Measurements from ENCODE around the gene RAET1G.

RAET1G gene

DNA sequence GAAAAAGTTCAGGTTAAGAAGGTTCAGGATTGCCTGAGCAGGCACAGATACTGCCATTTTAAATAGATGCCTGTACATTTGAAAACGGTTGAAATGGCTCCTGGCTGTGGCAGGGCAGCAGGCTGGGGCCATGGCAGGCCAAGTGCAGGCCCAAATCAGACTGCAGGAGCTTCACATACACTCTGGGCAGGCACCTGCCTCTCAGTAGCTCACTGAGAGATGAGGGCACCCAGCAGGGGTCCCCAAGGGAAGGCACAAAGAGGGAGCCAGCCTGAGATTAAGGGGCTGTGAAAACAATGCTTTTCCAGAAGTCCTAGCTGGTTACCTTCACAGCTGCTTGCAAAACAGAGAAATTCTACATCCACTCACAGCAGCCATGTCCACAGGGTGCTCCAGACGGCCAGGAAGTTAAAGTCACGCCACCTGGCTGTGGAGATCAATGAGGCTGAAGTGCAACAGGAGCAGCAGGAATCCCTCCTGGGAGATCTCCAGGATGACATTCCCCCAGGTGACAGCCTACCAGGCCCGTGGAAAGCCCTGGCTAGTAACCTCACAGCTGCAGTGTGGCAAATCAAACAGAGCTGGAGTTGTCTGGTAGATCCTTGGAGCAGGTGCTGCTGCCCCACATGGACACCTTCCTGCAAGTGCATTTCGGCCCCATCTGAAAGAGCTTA, 18.8 kb downstream of the RAET1G start:
- H3K36me3 ChIP-seq (ENCODE audit: insufficient read depth, insufficient read length, low read length): no peaks in the 10 kb centered on the region
- H3K4me1 ChIP-seq (ENCODE audit: insufficient read depth, insufficient read length): peaks cover 5% of the 10 kb centered on the region
- peaks cover 12% of the 10 kb centered on the region; the same call in 1 of the 2 replicates for H3K9me3 ChIP-seq (ENCODE audit: insufficient read depth, low read length)
- no peak for DNase-seq (ENCODE audit: low read depth, low spot score)
- no peak overlapping the region for H3K9ac ChIP-seq (ENCODE audit: insufficient read length, low read depth)
- TF ChIP-seq SUZ12 (IDR thresholded peaks at IDR 0.05; ENCODE audit: extremely low read depth, insufficient read depth, insufficient read length) (no peak), YY1 (IDR thresholded peaks at IDR 0.05; ENCODE audit: insufficient read depth, insufficient read length) (no peak), ZNF274 (IDR thresholded peaks at IDR 0.05; ENCODE audit: low read depth, low read length) (no peak)
- no peak overlapping the region for H3K4me3 ChIP-seq (ENCODE audit: insufficient read length, low read depth)
- H3K27me3 ChIP-seq (ENCODE audit: insufficient read depth, insufficient read length): no peaks in the 10 kb centered on the region

DNA sequence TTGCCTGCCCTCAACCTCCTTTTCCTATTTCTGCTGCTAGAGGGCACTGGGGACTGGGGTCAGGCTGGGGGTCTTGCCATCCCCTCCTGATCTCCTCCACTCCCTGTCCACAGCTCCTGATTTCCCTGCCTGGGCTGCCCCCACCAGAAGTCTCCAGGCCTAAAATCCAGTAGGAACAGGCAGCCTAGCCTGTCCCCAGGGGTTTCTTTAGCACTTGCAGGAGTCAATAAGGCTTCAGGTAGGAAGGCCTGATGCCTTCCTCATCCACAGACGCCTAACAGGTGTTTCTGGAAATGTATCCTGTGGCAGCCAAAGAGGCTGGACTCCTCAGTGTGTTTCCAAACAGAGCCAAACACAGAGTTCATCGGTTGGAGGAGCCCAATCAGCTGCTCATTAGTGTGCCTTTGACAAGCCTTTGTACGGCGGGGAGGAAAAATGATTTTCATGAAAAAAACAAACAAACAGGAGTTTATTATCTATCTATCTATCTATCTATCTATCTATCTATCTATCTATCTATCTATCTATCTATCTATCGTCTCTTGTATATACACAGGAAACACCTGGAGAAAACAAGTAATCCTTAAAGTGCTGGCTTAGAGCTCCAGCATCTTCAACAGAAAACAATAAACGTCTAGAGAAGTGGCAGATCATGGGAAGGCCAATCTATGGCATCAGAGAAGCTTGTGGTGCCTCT, 21.3 kb downstream of the RAET1G start:
- Histone ChIP-seq H3K9ac (ENCODE audit: insufficient read length, low read depth) (no peak overlapping the region), H3K36me3 (ENCODE audit: insufficient read depth, insufficient read length, low read length) (no peaks in the 10 kb centered on the region), H3K9me3 (ENCODE audit: insufficient read depth, low read length) (no peaks in the 10 kb centered on the region), H3K4me3 (ENCODE audit: insufficient read length, low read depth) (no peak overlapping the region), H3K27me3 (ENCODE audit: insufficient read depth, insufficient read length) (no peaks in the 10 kb centered on the region), H3K4me1 (ENCODE audit: insufficient read depth, insufficient read length) (peaks cover 5% of the 10 kb centered on the region)
- no peak for DNase-seq (ENCODE audit: low read depth, low spot score)
- TF ChIP-seq SUZ12 (IDR thresholded peaks at IDR 0.05; ENCODE audit: extremely low read depth, insufficient read depth, insufficient read length): no peak
- no peak for TF ChIP-seq ZNF274 (IDR thresholded peaks at IDR 0.05; ENCODE audit: low read depth, low read length)
- no peak for TF ChIP-seq YY1 (IDR thresholded peaks at IDR 0.05; ENCODE audit: insufficient read depth, insufficient read length)

DNA sequence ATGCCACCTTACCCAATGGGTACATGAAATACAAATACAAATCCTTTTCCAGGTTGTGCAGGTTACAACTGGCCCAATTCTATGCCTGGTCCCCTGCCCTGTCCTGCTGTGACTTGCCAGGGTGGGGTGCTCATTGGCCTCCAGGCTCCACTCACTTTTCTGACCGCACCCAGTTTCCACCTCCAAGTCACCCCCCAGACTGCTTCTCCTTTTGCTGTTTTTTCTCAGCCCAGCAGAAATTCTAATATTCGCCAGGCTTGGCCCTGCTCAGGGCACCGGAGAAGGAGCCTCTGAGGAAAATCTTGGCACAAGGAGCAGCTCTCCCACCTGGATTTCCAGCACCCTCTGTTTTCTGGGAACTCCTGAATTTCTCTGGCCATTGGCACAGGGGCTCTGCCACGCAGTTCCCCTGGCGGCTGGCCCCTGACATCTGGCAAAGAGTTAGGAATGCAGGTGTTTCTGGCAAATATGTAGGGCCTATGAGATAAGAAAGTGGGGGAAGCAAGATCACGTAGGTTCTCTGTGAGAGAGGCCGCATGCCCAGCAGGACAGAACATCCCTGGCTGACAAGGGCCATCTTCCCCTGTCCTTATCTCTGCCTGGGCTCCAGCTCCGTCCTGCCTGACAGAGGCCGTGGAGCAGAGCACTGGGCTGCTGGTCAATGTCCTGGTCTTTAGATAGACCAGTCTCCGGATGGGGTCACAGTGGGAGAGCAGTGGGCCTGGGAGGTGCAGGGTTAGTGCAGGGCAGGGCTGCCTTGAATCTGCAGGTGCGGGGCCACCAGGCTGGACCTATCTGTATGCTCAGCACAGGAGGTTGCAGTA, 22.1 kb downstream of the RAET1G start:
- TF ChIP-seq SUZ12 (IDR thresholded peaks at IDR 0.05; ENCODE audit: extremely low read depth, insufficient read depth, insufficient read length) (no peak), YY1 (IDR thresholded peaks at IDR 0.05; ENCODE audit: insufficient read depth, insufficient read length) (no peak), ZNF274 (IDR thresholded peaks at IDR 0.05; ENCODE audit: low read depth, low read length) (no peak)
- Histone ChIP-seq H3K9ac (ENCODE audit: insufficient read length, low read depth) (no peak overlapping the region), H3K9me3 (ENCODE audit: insufficient read depth, low read length) (no peaks in the 10 kb centered on the region), H3K36me3 (ENCODE audit: insufficient read depth, insufficient read length, low read length) (no peaks in the 10 kb centered on the region), H3K27me3 (ENCODE audit: insufficient read depth, insufficient read length) (no peaks in the 10 kb centered on the region), H3K4me1 (ENCODE audit: insufficient read depth, insufficient read length) (peaks cover 5% of the 10 kb centered on the region), H3K4me3 (ENCODE audit: insufficient read length, low read depth) (no peak overlapping the region)
- no peak for DNase-seq (ENCODE audit: low read depth, low spot score)

DNA sequence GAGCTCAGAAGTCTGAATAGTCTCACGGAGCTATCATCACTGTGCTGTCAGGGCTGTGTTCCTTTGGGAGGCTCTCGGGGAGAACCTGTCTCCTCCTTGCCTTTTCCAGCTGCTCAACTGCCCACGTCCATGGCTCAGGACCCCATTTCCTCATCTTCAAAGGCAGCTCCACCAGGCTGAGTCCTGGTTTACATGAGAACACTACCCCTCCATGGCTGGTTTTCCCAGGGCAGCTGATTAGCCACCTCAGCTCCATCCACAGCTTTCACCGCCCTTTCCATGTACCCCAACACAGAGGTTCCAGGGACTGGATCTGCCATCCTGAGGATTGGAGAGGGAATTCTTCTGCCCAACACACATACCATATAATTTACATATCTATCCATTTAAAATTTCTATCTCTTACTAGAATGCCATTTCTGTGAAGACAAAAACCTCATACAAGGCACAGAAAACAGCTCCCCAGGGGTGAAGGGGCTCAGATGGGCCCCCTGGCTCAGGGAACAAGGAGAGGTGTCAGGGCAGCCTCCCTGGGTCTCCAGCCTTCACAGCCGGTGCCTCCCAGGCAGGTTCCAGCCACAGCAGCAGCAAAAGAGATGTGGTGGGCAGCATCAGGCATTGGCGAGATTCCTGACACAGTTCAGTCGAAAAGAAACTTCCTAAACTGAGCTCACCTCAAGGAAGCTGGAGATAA, 22.8 kb downstream of the RAET1G start:
- no peak for DNase-seq (ENCODE audit: low read depth, low spot score)
- no peak overlapping the region for H3K9ac ChIP-seq (ENCODE audit: insufficient read length, low read depth)
- no peaks in the 10 kb centered on the region for H3K36me3 ChIP-seq (ENCODE audit: insufficient read depth, insufficient read length, low read length)
- H3K4me1 ChIP-seq (ENCODE audit: insufficient read depth, insufficient read length): peaks cover 5% of the 10 kb centered on the region
- no peaks in the 10 kb centered on the region for H3K9me3 ChIP-seq (ENCODE audit: insufficient read depth, low read length)
- H3K4me3 ChIP-seq (ENCODE audit: insufficient read length, low read depth): no peak overlapping the region
- H3K27me3 ChIP-seq (ENCODE audit: insufficient read depth, insufficient read length): no peaks in the 10 kb centered on the region
- TF ChIP-seq YY1 (IDR thresholded peaks at IDR 0.05; ENCODE audit: insufficient read depth, insufficient read length) (no peak), ZNF274 (IDR thresholded peaks at IDR 0.05; ENCODE audit: low read depth, low read length) (no peak), SUZ12 (IDR thresholded peaks at IDR 0.05; ENCODE audit: extremely low read depth, insufficient read depth, insufficient read length) (no peak)

DNA sequence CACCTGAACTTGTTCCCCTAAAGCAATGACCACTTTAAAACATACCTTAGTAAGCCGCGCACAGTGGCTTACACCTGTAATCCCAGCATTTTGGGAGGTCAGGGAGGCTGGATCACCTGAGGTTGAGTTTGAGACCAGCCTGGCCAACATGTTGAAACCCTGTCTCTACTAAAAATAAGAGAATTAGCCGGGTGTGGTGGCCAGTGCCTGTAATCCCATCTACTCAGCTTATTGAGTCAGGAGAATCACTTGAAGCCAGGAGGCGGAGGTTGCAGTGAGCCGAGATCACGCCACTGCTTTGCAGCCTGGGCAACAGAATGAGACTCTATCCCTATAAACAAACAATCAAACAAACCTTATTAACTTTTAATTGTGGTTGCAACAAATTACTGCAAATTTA, 23.4 kb downstream of the RAET1G start:
- Histone ChIP-seq H3K9ac (ENCODE audit: insufficient read length, low read depth) (no peak overlapping the region), H3K4me1 (ENCODE audit: insufficient read depth, insufficient read length) (peaks cover 5% of the 10 kb centered on the region), H3K9me3 (ENCODE audit: insufficient read depth, low read length) (no peaks in the 10 kb centered on the region), H3K36me3 (ENCODE audit: insufficient read depth, insufficient read length, low read length) (no peaks in the 10 kb centered on the region), H3K27me3 (ENCODE audit: insufficient read depth, insufficient read length) (no peaks in the 10 kb centered on the region), H3K4me3 (ENCODE audit: insufficient read length, low read depth) (no peak overlapping the region)
- TF ChIP-seq YY1 (IDR thresholded peaks at IDR 0.05; ENCODE audit: insufficient read depth, insufficient read length) (no peak), SUZ12 (IDR thresholded peaks at IDR 0.05; ENCODE audit: extremely low read depth, insufficient read depth, insufficient read length) (no peak), ZNF274 (IDR thresholded peaks at IDR 0.05; ENCODE audit: low read depth, low read length) (no peak)
- DNase-seq (ENCODE audit: low read depth, low spot score): no peak

DNA sequence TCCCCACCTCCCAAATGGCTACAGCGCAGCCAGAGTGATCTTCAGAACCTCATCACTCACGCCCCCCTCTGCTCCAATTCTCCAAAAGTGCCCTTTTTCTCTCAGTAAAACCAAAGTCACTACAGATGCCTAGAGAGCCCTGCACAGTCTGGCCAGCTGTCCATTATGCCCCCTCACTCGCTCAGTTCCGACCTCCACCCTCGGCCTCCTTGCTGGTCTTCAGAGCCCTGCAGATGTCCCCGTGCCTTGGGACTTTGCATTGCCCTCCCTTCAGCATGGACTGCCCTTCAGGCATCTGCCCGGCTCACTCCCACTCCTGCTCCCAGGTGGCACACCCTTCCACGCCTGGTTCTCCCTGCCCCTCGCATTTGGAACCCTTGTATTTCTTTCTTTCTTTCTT, 24.0 kb downstream of the RAET1G start:
- TF ChIP-seq SUZ12 (IDR thresholded peaks at IDR 0.05; ENCODE audit: extremely low read depth, insufficient read depth, insufficient read length) (no peak), ZNF274 (IDR thresholded peaks at IDR 0.05; ENCODE audit: low read depth, low read length) (no peak), YY1 (IDR thresholded peaks at IDR 0.05; ENCODE audit: insufficient read depth, insufficient read length) (no peak)
- Histone ChIP-seq H3K36me3 (ENCODE audit: insufficient read depth, insufficient read length, low read length) (no peaks in the 10 kb centered on the region), H3K9me3 (ENCODE audit: insufficient read depth, low read length) (no peaks in the 10 kb centered on the region), H3K27me3 (ENCODE audit: insufficient read depth, insufficient read length) (no peaks in the 10 kb centered on the region), H3K9ac (ENCODE audit: insufficient read length, low read depth) (no peak overlapping the region), H3K4me3 (ENCODE audit: insufficient read length, low read depth) (no peak overlapping the region), H3K4me1 (ENCODE audit: insufficient read depth, insufficient read length) (peaks cover under 1% of the 10 kb centered on the region)
- no peak for DNase-seq (ENCODE audit: low read depth, low spot score)
